HS-27A (cell line): ENCODE results near the gene ODAD3.
"Not testable (repeated sequence)": the region's sequence is repeated elsewhere in the genome, so short reads cannot be mapped to it uniquely, and the experiment has no call there.

ENCODE experiments used
- DNase-seq: peaks from one replicate; pipeline ENCODE4 v3.0.0-alpha.2; 2012; ENCODE audit warnings: low read depth, missing footprints

Gene ODAD3

DNA sequence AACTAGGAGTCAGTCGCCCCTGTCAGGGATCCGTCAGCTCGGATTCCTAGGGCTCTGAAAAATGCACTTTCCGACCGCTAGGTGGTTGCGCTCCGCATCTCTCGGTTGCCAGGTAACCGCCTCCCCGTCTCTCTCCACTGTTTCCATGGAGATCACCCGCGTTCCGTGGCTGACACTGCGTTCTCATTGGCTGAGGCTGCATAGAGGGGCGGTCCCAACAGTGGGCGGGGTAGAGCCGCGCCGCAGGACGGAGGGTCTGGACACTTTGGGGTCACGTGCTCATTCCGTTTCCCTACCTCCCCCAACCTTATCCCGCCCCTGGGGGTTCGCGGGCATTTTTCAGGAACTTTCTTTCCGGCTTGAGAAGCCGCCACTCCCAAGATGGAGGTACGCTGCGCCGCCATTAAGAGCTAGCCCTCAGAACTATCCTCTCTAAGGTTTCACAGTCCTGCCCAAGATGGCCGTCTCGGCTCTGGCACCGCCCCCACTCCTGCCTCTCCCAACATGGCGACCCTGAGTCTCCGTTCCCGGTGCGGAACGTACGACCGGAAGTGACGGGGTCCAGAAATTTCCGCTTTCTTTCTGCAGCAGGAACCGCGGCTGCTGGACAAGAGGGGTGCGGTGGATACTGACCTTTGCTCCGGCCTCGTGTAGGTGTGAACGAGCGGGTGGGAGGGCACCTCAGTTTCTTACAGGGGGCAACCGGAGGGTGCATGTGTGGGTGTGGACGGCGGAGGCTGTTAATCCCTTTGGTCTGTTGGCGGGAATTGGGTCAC, at the start of gene ODAD3, which contains the start of gene PRKCSH:
Gene ODAD3 (minus strand): TSS at position 65 of the 776 bp plus-strand sequence. CDS start 105 bp downstream, outside the sequence.
Gene PRKCSH (plus strand): TSS at position 579 of the 776 bp plus-strand sequence. CDS start 483 bp downstream, outside the sequence.
- peak; percentile 98 for DNase-seq

GRCh38 chr19:11483366-11484111, 48.6 kb upstream of the ODAD3 start:
- DNase-seq, result no peak

DNA sequence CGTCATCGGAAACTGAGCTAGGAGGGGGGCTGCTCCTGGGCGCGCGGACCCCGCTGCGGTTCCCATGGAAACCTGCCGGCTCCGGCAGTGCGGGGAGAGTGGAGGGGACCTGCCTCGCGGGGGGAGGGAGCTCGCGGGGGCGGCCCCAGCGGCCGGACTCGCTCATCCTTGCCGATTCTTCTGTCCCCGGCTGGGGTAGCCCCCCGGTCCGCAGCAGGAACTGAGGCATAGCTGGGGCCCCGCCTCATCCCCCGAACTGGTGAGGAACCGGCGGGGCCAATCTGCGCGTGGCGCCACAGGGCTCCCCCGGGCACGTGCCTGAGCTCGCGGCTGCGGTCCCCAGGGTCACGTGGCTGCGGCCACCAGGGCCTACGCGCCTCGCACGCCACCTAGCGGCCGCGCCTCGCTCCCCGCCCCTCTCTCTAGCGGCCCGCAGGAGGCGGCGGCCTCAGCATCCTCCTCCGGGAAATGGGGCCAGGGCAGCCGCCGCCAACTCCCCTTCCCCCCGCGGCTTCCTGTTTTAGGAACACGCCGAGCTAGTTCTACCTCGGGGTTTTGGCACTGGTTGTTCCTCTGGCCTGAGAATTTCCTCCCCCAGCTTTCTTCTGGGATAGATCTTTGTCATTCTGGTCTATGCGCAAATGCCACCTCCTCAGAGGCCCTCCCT, 47.6 kb upstream of the ODAD3 start:
- peak; percentile 47 for DNase-seq

DNA sequence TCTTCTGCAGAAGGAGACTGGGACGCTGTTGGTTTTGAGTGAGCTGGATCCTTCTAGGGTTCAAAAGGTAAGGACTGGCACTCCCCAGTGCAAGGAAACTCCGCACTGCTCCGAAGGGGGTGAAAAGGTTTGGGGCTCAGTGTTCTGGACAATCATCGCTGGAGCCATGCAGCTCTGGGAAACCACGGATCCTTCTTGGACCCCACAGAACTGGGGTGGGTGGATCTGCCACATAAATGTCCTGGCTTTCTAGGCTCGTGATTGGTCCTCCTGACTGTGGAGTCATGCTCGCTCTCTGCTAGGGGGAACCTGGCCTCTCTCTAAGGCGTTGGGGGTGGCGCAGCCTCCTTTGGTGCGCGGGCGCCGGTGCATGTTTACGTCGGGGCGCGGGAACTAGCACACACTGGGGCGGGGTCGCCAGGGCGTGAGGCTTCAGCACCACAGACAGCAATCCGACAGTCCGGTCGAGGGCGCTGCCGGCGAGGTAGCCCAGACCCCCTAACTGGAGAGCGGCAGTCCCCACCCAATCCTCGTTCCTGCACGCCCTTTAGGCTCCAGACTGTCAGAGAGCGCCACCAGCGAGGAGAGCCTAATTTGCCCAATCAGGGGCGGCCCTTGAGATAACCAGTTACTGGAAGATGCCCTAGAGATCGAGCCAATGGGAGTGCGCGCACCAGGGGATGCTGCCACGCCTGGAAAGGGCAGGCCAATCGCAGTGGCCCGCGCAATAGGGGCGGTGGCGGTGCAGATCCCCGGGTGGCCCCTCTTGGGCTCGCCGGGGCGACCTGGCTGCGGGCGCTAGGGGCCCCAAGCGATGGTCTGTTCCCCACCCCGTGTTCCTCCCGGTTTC, 46.8 kb upstream of the ODAD3 start:
- peak; percentile 71 for DNase-seq

DNA sequence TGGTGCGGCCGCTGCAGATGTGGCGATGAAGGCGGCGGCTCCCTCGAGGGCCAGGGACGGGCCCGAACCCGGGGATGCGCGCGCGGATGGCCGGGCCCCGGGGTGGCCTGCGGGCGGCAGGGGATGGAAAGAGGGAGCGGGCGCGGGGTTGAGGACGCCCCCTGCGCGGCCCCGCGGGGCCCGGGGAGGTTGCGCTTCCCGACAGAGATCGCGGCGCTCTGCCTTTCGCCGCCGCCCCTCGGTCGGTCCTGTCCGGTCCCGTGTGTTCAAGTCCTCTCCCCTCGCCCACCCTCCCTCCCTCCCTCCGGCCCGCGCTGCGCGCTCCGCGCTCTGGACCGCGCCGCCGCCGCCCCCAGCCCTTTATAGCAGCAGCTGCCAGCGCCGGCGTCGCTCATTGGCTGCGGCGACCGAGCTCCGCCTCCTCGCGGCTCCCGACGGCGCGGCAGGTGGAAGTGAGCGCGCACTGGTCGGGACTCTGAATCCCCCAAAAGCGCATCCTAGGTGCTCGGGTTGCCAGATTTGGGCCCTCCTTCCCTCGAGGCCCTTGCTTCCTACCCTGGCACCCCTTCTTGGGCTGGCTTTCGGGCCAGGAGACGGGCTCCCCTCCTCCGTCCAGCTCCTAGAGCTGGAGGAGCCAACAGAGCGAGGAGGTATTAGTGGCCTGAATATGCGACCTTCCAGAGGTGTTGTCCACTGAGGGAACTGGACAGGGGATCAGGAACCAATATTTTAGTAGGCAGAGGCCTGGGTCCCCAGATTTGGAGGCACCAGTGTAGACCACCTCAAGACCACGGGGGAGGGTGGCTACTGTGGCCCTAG, 46.0 kb upstream of the ODAD3 start, which contains the start of gene ELAVL3:
Gene ELAVL3 (minus strand): TSS at position 332 of the 819 bp plus-strand sequence. CDS start 438 bp downstream, outside the sequence.
- no peak for DNase-seq

DNA sequence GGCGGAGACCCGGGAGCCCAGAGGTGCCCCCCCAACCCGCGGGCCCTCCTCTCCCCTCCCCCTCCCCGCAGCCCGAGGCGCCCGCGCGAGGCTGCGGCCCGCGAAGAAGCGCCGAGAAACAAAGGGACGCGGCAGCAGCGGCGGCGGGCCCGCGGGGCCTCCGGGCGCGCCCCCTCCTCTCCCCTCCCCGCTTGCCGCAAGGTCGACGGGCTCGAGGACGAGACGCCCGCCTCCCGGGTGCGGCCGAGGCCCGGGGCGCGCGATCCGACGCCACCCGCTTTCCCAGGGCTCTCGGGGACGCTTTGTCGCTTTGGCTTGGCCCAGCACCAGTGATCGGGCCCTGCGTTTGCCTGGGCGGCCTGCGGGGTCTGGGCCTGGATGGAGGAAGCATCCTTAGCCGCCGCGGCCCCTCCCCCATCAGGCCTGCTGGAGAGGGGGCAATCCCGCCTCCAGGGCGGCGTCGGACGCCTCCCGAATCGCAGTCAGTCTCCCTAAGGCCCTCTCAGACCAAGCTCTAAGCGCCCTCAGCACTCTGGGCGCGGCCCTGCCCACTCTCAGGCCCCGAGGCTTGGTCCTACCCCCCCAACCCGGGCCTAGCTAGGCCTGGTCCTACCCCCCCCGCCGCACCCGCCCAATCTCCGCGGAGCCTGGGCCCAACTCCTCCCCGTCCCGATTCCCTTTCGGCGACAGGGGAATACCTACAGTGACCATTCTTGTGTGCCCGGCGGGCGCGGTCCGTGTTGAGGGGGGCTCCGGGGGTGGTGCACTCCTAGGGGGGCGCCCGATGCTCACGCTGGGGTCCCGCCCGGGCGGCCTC, 45.2 kb upstream of the ODAD3 start:
- DNase-seq, result no peak

DNA sequence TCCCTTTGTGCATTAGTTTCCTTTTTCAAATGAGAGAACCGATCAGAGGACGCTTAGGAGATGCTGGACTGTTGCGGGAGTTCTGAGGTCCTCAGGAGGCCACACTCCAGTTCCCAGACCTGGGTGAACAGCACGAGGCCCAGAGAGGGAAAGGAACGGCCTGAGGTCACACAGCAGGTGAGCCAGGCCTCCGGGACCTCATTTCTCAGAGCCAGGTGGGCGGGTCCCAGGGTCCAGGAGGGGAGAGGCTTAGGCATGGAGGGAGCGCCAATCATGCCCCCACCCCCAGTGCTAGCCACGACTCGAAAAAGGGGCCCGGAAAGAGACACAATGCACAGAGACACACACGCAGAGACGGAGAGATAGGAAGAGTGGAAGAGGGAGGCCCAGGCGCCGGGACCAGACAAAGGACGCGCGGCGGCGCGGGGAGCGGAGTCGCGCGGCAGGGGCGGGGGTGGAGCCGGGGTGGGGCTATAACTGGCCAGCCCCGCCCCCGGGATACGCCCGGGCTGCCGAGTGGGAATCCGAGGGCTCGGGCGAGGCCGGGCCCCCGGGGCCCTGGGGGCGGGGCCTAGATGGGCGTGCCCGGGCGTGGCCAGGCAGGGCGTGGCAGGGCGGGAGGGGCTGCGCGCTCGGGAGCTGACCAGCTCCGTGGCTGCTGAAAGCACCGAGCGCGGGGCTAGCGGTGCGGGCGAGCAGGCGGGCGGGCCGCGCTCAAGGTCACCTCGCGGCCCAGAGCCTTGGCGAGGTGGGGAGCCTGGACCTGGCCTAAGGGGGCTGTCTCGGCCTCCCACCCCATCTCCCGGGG, 44.4 kb upstream of the ODAD3 start:
- DNase-seq, result no peak

- DNase-seq, result no peak
Measured at GRCh38 chr19:11478167-11479089, 43.5 kb upstream of the ODAD3 start.

DNA sequence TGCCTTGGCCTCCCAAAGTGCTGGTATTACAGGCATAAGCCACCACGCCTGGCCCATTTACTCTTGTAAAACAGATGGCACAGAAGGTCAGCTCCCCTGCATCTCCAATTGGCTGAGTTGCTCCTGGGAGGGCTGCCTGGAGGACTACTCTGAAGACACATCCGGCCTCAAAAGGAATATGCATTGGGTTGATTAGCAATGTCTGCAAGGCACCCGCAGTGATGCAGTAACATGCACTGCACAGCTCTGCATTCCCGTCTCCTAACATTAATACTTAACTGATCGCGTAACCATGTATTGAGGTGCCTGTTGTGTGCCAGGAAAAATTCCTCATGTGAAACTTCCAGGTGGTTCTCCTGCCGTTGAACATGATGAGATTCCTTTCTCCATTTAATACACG, 40.9 kb upstream of the ODAD3 start:
- DNase-seq, result no peak

DNA sequence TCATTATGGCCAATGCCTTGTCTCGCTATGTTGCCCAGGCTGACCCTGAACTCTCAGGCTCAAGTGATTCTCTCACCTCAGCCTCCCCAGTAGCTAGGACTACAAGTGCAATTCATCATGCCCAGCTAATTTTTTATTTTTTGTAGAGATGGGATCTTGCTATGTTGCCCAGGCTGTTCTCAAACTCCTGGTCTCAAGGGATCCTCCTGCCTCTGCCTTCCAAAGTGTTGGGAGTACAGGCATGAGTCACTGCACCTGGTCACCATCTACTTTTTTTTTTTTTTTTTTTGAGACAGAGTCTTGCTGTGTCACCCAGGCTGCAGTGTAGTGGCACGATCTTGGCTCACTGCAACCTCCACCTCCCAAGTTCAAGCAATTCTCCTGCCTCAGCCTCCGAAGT, 40.4 kb upstream of the ODAD3 start:
- not testable (repeated sequence) for DNase-seq

GRCh38 chr19:11473725-11474124, 38.8 kb upstream of the ODAD3 start:
- no peak for DNase-seq

DNA sequence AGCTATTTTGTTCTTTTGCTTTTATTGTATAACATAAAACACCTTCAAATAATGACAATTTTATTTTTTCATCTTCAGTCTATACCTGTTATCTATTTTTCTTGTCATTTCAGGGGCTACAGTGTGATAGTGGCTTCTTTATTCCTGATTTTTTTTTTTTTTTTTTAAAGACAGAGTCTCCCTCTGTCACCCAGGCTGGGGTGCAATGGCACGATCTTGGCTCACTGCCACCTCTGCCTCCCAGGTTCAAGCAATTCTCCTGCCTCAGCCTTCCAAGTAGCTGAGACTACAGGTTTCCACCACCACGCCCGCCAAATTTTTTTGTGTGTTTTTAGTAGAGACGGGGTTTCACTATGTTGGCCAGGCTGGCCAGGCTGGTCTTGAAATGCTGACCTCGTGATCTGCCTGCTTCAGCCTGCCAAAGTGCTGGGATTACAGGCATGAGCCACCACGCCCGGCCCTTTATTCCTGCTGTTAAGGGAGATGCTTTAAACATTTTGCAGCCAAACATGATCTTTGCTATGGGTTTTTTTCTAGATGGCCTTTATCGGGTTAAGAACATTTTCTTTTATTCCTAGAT, 33.4 kb upstream of the ODAD3 start:
- not testable (repeated sequence) for DNase-seq

DNA sequence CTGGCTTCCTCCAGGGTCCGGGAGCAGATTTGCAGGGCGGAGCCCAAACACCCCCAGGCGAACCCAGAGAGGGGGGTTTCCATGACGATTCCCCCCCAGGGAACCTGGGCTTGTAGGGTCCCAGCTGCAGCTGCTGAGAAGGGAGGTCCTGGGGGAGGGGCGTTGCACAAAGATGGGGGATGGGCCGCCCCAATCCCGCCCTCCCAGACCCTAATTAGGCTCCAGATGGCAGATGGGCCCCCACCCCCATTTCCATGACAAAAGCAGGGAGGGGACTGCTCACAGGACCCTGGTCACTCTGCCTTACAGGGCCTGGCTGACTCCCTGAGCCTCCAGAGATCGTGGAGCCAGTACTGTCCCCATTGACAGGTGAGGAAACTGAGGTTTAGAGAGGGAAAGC, 30.7 kb upstream of the ODAD3 start:
- DNase-seq, result no peak

GRCh38 chr19:11464333-11465265, 29.7 kb upstream of the ODAD3 start:
- no peak for DNase-seq

- no peak for DNase-seq
Measured at GRCh38 chr19:11463391-11463790, 28.5 kb upstream of the ODAD3 start.

DNA sequence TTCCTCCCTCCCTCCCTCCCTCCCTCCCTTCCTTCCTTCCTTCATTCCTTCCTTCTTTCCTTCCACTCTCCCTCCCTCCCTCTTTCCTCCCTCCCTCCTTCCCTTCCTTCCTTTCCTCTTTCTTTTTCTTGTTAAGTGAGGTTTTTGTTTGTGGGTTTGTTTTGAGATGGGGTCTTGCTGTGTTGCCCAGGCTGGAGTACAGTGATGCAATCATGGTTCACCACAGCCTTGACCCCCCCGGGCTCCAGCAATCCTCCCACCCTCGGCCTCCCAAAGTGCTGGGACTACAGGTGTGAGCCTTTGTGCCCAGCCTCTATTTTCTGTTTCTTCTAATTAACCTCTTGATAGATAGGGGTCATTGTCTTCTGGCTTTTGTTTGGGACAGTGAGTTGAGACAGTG, 26.5 kb upstream of the ODAD3 start:
- no peak for DNase-seq
